ENCODE results near the gene SRM.

DNA sequence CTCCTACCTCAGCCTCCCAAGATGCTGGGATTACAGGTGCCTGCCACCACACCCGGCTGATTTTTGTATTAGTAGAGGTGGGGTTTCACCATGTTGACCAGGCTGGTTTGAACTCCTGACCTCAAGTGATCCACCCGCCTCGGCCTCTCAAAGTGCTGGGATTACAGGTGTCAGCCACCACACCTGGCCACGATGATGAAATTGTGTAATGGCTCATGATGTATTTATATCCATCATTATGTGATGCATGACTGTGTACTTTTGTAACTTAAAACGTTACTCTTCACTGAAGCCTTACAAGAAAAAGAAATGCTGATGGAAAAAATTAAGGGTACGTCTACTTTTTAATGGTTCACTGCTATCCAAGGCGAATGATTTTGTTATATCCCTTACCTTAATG is 39.8 kb downstream of the SRM start:
- TF ChIP-seq, protein P1, sequence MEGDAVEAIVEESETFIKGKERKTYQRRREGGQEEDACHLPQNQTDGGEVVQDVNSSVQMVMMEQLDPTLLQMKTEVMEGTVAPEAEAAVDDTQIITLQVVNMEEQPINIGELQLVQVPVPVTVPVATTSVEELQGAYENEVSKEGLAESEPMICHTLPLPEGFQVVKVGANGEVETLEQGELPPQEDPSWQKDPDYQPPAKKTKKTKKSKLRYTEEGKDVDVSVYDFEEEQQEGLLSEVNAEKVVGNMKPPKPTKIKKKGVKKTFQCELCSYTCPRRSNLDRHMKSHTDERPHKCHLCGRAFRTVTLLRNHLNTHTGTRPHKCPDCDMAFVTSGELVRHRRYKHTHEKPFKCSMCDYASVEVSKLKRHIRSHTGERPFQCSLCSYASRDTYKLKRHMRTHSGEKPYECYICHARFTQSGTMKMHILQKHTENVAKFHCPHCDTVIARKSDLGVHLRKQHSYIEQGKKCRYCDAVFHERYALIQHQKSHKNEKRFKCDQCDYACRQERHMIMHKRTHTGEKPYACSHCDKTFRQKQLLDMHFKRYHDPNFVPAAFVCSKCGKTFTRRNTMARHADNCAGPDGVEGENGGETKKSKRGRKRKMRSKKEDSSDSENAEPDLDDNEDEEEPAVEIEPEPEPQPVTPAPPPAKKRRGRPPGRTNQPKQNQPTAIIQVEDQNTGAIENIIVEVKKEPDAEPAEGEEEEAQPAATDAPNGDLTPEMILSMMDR (IDR thresholded peaks at IDR 0.05), result no peak
- TF ChIP-seq, protein P2, sequence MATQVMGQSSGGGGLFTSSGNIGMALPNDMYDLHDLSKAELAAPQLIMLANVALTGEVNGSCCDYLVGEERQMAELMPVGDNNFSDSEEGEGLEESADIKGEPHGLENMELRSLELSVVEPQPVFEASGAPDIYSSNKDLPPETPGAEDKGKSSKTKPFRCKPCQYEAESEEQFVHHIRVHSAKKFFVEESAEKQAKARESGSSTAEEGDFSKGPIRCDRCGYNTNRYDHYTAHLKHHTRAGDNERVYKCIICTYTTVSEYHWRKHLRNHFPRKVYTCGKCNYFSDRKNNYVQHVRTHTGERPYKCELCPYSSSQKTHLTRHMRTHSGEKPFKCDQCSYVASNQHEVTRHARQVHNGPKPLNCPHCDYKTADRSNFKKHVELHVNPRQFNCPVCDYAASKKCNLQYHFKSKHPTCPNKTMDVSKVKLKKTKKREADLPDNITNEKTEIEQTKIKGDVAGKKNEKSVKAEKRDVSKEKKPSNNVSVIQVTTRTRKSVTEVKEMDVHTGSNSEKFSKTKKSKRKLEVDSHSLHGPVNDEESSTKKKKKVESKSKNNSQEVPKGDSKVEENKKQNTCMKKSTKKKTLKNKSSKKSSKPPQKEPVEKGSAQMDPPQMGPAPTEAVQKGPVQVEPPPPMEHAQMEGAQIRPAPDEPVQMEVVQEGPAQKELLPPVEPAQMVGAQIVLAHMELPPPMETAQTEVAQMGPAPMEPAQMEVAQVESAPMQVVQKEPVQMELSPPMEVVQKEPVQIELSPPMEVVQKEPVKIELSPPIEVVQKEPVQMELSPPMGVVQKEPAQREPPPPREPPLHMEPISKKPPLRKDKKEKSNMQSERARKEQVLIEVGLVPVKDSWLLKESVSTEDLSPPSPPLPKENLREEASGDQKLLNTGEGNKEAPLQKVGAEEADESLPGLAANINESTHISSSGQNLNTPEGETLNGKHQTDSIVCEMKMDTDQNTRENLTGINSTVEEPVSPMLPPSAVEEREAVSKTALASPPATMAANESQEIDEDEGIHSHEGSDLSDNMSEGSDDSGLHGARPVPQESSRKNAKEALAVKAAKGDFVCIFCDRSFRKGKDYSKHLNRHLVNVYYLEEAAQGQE (IDR thresholded peaks at IDR 0.05; ENCODE audit: insufficient read depth in 1 of 2, low read depth in 2 of 2, low read length in 1 of 2), result no peak
- no peak for TF ChIP-seq POLR2AphosphoS5 (IDR thresholded peaks at IDR 0.05; ENCODE audit: low read depth, low read length)
